ENCODE measurements around the gene SLC6A14.

SLC6A14 gene, protein sequence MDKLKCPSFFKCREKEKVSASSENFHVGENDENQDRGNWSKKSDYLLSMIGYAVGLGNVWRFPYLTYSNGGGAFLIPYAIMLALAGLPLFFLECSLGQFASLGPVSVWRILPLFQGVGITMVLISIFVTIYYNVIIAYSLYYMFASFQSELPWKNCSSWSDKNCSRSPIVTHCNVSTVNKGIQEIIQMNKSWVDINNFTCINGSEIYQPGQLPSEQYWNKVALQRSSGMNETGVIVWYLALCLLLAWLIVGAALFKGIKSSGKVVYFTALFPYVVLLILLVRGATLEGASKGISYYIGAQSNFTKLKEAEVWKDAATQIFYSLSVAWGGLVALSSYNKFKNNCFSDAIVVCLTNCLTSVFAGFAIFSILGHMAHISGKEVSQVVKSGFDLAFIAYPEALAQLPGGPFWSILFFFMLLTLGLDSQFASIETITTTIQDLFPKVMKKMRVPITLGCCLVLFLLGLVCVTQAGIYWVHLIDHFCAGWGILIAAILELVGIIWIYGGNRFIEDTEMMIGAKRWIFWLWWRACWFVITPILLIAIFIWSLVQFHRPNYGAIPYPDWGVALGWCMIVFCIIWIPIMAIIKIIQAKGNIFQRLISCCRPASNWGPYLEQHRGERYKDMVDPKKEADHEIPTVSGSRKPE

DNA sequence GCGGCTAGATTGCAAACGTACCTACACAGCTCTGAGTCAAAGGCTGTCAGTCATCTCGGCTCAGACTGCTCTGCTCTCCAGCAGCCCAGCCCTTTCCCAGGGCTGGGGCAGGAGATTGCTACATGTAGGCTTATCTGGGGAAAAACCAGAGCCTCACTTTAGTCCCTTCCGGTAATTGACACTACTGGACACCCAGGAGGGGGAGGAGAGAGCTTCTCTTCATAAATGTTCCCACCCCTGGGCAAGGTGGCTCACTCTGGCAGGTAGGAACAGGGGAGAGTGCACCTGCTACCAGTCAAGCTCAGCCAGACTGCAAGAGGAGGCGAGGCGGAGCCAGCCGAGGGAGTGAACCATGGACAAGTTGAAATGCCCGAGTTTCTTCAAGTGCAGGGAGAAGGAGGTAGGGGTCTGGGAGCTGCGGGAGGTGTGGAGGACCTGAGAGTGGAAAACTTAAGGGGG, at the start of gene SLC6A14:
TSS of gene SLC6A14 (plus strand) at position 249 of the 459 bp plus-strand sequence. CDS start at position 353, 104 bp downstream.
- Histone ChIP-seq H3K36me3 (ENCODE audit: control insufficient read depth in 1 of 2, insufficient read depth in 2 of 2, low read length in 2 of 2) (no peaks in the 10 kb centered on the region), H3K4me1 (ENCODE audit: control insufficient read depth in 1 of 2, insufficient read depth in 2 of 2, low read length in 2 of 2) (peaks cover 0 to 3% of the 10 kb centered on the region in 2 donors), H3K9ac (ENCODE audit: low read depth in 1 of 2, low read length in 2 of 2) (peak within 1 kb of the TSS in 1 of 2 donors; percentile 43), H3K27ac (ENCODE audit: low read depth, low read length) (no peak within 1 kb of the TSS), H3K9me3 (ENCODE audit: control insufficient read depth in 1 of 2, low read length in 2 of 2) (no peaks in the 10 kb centered on the region), H3K4me3 (ENCODE audit: low read depth in 1 of 2, low read length in 2 of 2) (peak within 1 kb of the TSS; percentile 3 to 62), H3K27me3 (ENCODE audit: control insufficient read depth in 1 of 2, insufficient read depth in 2 of 2, low read length in 2 of 2) (no peaks in the 10 kb centered on the region)

- Histone ChIP-seq H3K27me3 (ENCODE audit: control insufficient read depth in 1 of 2, insufficient read depth in 2 of 2, low read length in 2 of 2) (no peaks in the 10 kb centered on the region), H3K4me3 (ENCODE audit: low read depth in 1 of 2, low read length in 2 of 2) (no peak overlapping the region), H3K9me3 (ENCODE audit: control insufficient read depth in 1 of 2, low read length in 2 of 2) (no peaks in the 10 kb centered on the region)
These were observed 40.7 kb upstream of the SLC6A14 start for GRCh38 chrX:116395752-116396151.

GRCh38 chrX:116399681-116400080, 36.7 kb upstream of the SLC6A14 start:
- no peaks in the 10 kb centered on the region for H3K9me3 ChIP-seq (ENCODE audit: control insufficient read depth in 1 of 2, low read length in 2 of 2)
- H3K27me3 ChIP-seq (ENCODE audit: control insufficient read depth in 1 of 2, insufficient read depth in 2 of 2, low read length in 2 of 2): no peaks in the 10 kb centered on the region
- no peak overlapping the region for H3K9ac ChIP-seq (ENCODE audit: low read depth in 1 of 2, low read length in 2 of 2)
- H3K36me3 ChIP-seq (ENCODE audit: control insufficient read depth in 1 of 2, insufficient read depth in 2 of 2, low read length in 2 of 2): no peaks in the 10 kb centered on the region
- no peaks in the 10 kb centered on the region for H3K4me1 ChIP-seq (ENCODE audit: control insufficient read depth in 1 of 2, insufficient read depth in 2 of 2, low read length in 2 of 2)
- no peak overlapping the region for H3K4me3 ChIP-seq (ENCODE audit: low read depth in 1 of 2, low read length in 2 of 2)
- no peak overlapping the region for H3K27ac ChIP-seq (ENCODE audit: low read depth, low read length)

More at GRCh38 chrX:116395752-116396151, 40.7 kb upstream of the SLC6A14 start:
- no peaks in the 10 kb centered on the region for H3K4me1 ChIP-seq (ENCODE audit: control insufficient read depth in 1 of 2, insufficient read depth in 2 of 2, low read length in 2 of 2)
- no peak overlapping the region for H3K27ac ChIP-seq (ENCODE audit: low read depth, low read length)
- H3K9ac ChIP-seq (ENCODE audit: low read depth in 1 of 2, low read length in 2 of 2): no peak overlapping the region
- H3K36me3 ChIP-seq (ENCODE audit: control insufficient read depth in 1 of 2, insufficient read depth in 2 of 2, low read length in 2 of 2): no peaks in the 10 kb centered on the region

GRCh38 chrX:116409219-116409618, 27.2 kb upstream of the SLC6A14 start:
- no peaks in the 10 kb centered on the region for H3K4me1 ChIP-seq (ENCODE audit: control insufficient read depth in 1 of 2, insufficient read depth in 2 of 2, low read length in 2 of 2)

GRCh38 chrX:116413273-116413672, 23.1 kb upstream of the SLC6A14 start:
- Histone ChIP-seq H3K4me3 (ENCODE audit: low read depth in 1 of 2, low read length in 2 of 2) (no peak overlapping the region), H3K27ac (ENCODE audit: low read depth, low read length) (no peak overlapping the region), H3K9ac (ENCODE audit: low read depth in 1 of 2, low read length in 2 of 2) (no peak overlapping the region), H3K36me3 (ENCODE audit: control insufficient read depth in 1 of 2, insufficient read depth in 2 of 2, low read length in 2 of 2) (no peaks in the 10 kb centered on the region), H3K27me3 (ENCODE audit: control insufficient read depth in 1 of 2, insufficient read depth in 2 of 2, low read length in 2 of 2) (no peaks in the 10 kb centered on the region), H3K9me3 (ENCODE audit: control insufficient read depth in 1 of 2, low read length in 2 of 2) (no peaks in the 10 kb centered on the region), H3K4me1 (ENCODE audit: control insufficient read depth in 1 of 2, insufficient read depth in 2 of 2, low read length in 2 of 2) (no peaks in the 10 kb centered on the region)

More at GRCh38 chrX:116409219-116409618, 27.2 kb upstream of the SLC6A14 start:
- H3K4me3 ChIP-seq (ENCODE audit: low read depth in 1 of 2, low read length in 2 of 2): no peak overlapping the region
- H3K9me3 ChIP-seq (ENCODE audit: control insufficient read depth in 1 of 2, low read length in 2 of 2): no peaks in the 10 kb centered on the region
- no peak overlapping the region for H3K9ac ChIP-seq (ENCODE audit: low read depth in 1 of 2, low read length in 2 of 2)
- no peak overlapping the region for H3K27ac ChIP-seq (ENCODE audit: low read depth, low read length)
- H3K36me3 ChIP-seq (ENCODE audit: control insufficient read depth in 1 of 2, insufficient read depth in 2 of 2, low read length in 2 of 2): no peaks in the 10 kb centered on the region
- no peaks in the 10 kb centered on the region for H3K27me3 ChIP-seq (ENCODE audit: control insufficient read depth in 1 of 2, insufficient read depth in 2 of 2, low read length in 2 of 2)

- Histone ChIP-seq H3K36me3 (ENCODE audit: control insufficient read depth in 1 of 2, insufficient read depth in 2 of 2, low read length in 2 of 2) (no peaks in the 10 kb centered on the region), H3K27me3 (ENCODE audit: control insufficient read depth in 1 of 2, insufficient read depth in 2 of 2, low read length in 2 of 2) (no peaks in the 10 kb centered on the region), H3K9me3 (ENCODE audit: control insufficient read depth in 1 of 2, low read length in 2 of 2) (no peaks in the 10 kb centered on the region), H3K4me1 (ENCODE audit: control insufficient read depth in 1 of 2, insufficient read depth in 2 of 2, low read length in 2 of 2) (no peaks in the 10 kb centered on the region), H3K9ac (ENCODE audit: low read depth in 1 of 2, low read length in 2 of 2) (no peak overlapping the region), H3K27ac (ENCODE audit: low read depth, low read length) (no peak overlapping the region), H3K4me3 (ENCODE audit: low read depth in 1 of 2, low read length in 2 of 2) (no peak overlapping the region)
These were observed 19.2 kb upstream of the SLC6A14 start for GRCh38 chrX:116417214-116417613.

DNA sequence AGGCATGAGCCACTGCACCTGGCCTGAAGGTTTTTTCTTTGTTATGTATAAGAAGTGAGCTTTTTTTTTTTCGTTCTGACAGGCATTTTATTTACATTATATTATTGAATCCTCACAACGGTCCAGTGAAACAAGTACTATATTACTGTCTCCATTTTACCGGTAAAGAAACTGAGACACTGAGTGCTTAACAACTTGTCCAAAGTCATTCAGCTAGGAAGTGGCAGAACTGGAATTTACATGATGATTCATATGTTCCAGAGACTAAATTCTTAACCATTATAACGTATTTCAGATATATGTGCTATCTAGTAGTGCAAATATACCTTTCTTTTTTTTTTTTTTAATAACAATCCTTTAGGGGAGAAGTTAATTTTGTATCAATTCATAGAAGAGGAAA, 18.4 kb upstream of the SLC6A14 start:
- Histone ChIP-seq H3K36me3 (ENCODE audit: control insufficient read depth in 1 of 2, insufficient read depth in 2 of 2, low read length in 2 of 2) (no peaks in the 10 kb centered on the region), H3K27ac (ENCODE audit: low read depth, low read length) (no peak overlapping the region), H3K4me3 (ENCODE audit: low read depth in 1 of 2, low read length in 2 of 2) (no peak overlapping the region), H3K27me3 (ENCODE audit: control insufficient read depth in 1 of 2, insufficient read depth in 2 of 2, low read length in 2 of 2) (no peaks in the 10 kb centered on the region), H3K9ac (ENCODE audit: low read depth in 1 of 2, low read length in 2 of 2) (no peak overlapping the region), H3K4me1 (ENCODE audit: control insufficient read depth in 1 of 2, insufficient read depth in 2 of 2, low read length in 2 of 2) (no peaks in the 10 kb centered on the region), H3K9me3 (ENCODE audit: control insufficient read depth in 1 of 2, low read length in 2 of 2) (no peaks in the 10 kb centered on the region)

DNA sequence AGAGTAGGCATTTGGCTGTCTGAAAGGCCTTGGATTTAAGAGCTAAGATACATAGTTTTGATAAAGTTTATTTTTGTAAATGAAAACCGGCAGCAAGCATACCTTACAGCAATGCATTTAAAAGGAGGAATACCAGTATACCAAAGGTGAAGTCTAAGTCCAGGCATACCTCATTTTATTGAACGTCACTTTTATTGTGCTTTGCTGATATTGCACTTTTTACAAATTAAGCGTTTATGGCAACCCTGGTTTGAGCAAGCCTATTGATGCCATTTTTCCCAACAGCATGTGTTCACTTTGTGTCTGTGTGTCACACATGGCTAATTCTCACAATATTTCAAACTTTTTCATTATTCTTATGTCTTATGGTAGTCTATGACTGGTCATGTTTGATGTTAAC, 8.4 kb upstream of the SLC6A14 start:
- no peak overlapping the region for H3K4me3 ChIP-seq (ENCODE audit: low read depth in 1 of 2, low read length in 2 of 2)
- H3K36me3 ChIP-seq (ENCODE audit: control insufficient read depth in 1 of 2, insufficient read depth in 2 of 2, low read length in 2 of 2): no peaks in the 10 kb centered on the region
- no peaks in the 10 kb centered on the region for H3K27me3 ChIP-seq (ENCODE audit: control insufficient read depth in 1 of 2, insufficient read depth in 2 of 2, low read length in 2 of 2)

GRCh38 chrX:116435597-116435996, 809 bp upstream of the SLC6A14 start:
- peaks cover 0 to 3% of the 10 kb centered on the region in 2 donors for H3K4me1 ChIP-seq (ENCODE audit: control insufficient read depth in 1 of 2, insufficient read depth in 2 of 2, low read length in 2 of 2)
- no peaks in the 10 kb centered on the region for H3K27me3 ChIP-seq (ENCODE audit: control insufficient read depth in 1 of 2, insufficient read depth in 2 of 2, low read length in 2 of 2)
- H3K9ac ChIP-seq (ENCODE audit: low read depth in 1 of 2, low read length in 2 of 2): peak overlapping the region in 1 of 2 donors; percentile 43
- no peaks in the 10 kb centered on the region for H3K36me3 ChIP-seq (ENCODE audit: control insufficient read depth in 1 of 2, insufficient read depth in 2 of 2, low read length in 2 of 2)
- H3K27ac ChIP-seq (ENCODE audit: low read depth, low read length): no peak overlapping the region
- H3K9me3 ChIP-seq (ENCODE audit: control insufficient read depth in 1 of 2, low read length in 2 of 2): no peaks in the 10 kb centered on the region
- peak overlapping the region in 1 of 2 donors; percentile 62 for H3K4me3 ChIP-seq (ENCODE audit: low read depth in 1 of 2, low read length in 2 of 2)

More for the DNA sequence above, 8.4 kb upstream of the SLC6A14 start:
- H3K9me3 ChIP-seq (ENCODE audit: control insufficient read depth in 1 of 2, low read length in 2 of 2): no peaks in the 10 kb centered on the region
- H3K27ac ChIP-seq (ENCODE audit: low read depth, low read length): no peak overlapping the region
- no peaks in the 10 kb centered on the region for H3K4me1 ChIP-seq (ENCODE audit: control insufficient read depth in 1 of 2, insufficient read depth in 2 of 2, low read length in 2 of 2)
- no peak overlapping the region for H3K9ac ChIP-seq (ENCODE audit: low read depth in 1 of 2, low read length in 2 of 2)

DNA sequence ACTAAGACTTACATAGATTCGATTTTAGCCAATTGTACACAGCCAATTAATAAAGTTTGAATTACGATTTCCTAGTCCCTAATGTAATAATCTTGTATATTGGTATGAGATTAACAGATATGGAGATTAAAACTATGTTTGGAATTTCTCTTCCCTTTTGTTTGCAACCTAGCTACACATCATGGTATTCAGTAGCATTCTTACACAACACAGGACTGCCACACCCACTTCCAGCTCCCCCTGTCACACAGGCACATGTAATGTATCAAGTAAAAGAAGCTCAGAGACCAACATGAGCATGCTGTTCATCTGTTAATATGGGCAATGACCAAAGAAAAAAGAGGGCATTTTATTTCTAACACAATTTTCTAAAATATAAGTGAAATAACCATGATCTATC, 12.8 kb downstream of the SLC6A14 start:
- Histone ChIP-seq H3K36me3 (ENCODE audit: control insufficient read depth in 1 of 2, insufficient read depth in 2 of 2, low read length in 2 of 2) (no peaks in the 10 kb centered on the region), H3K27ac (ENCODE audit: low read depth, low read length) (no peak overlapping the region), H3K9me3 (ENCODE audit: control insufficient read depth in 1 of 2, low read length in 2 of 2) (no peaks in the 10 kb centered on the region), H3K27me3 (ENCODE audit: control insufficient read depth in 1 of 2, insufficient read depth in 2 of 2, low read length in 2 of 2) (no peaks in the 10 kb centered on the region), H3K4me3 (ENCODE audit: low read depth in 1 of 2, low read length in 2 of 2) (no peak overlapping the region), H3K9ac (ENCODE audit: low read depth in 1 of 2, low read length in 2 of 2) (no peak overlapping the region), H3K4me1 (ENCODE audit: control insufficient read depth in 1 of 2, insufficient read depth in 2 of 2, low read length in 2 of 2) (no peaks in the 10 kb centered on the region)

All from duodenal mucosa (tissue), 2 donors.